Activated gamma-delta T cell treated with Interleukin-2 at 50 U/mL for 16 hours (primary cell): Measurements from ENCODE around the gene AGBL4.

Source experiments
- DNase-seq: peaks from one replicate; pipeline ENCODE4 v3.0.0-alpha.2; 2020

AGBL4 gene

DNA sequence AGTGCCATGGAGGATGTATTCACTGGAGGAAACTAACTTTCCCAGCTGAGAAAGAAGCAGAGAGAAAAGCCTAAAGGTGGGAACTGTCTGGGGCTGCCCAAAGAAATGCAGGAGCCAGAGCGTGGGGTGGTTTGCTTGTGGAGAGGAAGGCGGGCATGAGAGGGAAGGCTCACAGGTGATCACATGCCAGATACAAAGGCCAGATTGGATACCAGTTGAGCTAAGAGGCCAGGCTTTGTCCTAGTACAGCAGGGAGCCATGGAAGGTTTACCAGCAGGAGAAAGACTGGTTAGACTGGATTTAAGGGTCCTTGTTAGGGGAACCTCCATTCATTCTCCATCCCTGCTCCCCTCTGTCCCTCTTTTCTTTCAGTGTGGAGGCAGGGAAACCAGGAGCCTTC lies 1313.4 kb downstream of the AGBL4 start:
- DNase-seq = no peak

DNA sequence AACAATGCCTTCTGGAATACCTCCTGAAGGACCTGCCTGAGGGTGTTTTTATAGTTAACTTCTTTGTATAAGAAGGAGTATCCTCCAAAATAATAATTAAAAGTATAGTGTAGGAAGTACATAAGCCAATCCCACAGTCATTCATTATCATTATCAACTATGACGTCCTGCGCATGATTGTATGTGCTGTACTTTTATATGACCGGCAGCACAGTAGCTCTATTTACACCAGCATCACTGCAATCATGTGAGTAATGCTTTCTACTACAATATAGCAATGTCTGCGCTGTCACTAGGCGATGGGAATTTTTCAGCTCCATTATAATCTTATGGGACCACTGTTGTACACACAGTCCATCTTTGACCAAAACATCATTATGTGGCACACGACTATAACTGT lies 1319.0 kb downstream of the AGBL4 start:
- no peak for DNase-seq

DNA sequence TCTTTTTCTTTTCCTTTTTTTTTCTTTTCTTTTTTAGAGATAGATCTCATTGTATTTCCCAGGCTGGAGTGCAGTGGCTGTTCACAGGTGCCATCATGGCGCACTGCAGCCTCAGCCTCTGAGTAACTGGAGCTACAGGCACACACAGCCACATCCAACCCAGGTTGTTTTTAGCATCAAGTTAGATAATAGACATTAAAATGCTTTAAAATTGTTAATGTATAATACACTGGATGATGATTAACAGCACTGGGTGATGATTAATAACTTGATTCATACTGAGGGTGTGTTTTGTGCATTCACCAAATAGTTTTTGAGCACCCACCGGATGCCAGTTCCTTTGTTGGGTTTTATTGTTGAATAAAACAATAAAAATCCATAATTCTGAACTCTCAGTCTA lies 1322.3 kb downstream of the AGBL4 start:
- no peak for DNase-seq

DNA sequence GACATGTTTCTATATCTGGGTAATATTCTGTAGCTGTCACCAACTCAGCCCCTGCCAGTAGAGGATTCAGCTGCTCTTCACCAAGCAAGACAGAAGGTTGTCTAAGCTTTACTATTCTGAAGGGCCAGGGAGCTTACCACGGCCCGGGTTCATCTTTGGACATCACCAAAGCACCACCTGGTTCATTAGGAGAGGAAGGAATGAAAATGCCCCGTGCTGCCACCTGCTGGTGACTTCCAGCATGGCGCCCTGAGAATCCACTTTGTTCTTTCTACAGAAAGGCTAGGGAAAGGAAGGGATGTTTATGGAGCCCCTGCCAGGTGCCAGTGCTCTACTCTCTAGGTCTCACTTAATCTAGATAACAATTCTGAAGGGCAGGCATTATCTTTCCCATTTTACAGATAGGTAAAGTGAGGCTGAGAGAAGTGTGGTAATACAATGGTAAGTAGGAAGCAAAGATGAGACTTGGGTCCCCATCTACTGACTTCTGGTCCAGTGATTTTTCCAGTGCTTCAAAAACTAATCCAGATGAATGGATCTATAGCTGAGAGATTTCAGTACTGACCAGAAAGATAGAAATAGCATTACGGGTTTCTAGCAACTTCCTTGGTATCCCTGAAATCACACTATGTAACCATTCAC lies 1326.6 kb downstream of the AGBL4 start:
- DNase-seq = peak; percentile 38

DNA sequence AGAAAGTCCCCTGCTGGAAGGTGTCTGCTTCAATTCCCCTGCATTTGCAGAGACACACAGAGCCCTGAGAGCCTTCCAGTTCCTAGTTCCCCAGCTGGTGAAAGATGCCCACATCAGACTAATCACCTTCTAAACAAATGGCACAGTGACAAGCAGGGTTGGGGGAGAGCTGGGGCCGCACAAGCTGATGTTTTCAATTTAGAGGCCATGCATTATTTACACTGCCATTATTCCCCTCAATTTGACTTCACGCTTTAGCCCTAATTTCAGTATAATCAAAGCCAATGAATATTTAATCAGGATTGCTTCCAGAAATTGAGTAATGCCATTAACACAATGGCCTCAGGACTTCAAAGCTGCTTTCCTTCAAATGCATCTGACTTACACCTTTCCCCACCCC lies 1328.6 kb downstream of the AGBL4 start:
- DNase-seq = no peak

DNA sequence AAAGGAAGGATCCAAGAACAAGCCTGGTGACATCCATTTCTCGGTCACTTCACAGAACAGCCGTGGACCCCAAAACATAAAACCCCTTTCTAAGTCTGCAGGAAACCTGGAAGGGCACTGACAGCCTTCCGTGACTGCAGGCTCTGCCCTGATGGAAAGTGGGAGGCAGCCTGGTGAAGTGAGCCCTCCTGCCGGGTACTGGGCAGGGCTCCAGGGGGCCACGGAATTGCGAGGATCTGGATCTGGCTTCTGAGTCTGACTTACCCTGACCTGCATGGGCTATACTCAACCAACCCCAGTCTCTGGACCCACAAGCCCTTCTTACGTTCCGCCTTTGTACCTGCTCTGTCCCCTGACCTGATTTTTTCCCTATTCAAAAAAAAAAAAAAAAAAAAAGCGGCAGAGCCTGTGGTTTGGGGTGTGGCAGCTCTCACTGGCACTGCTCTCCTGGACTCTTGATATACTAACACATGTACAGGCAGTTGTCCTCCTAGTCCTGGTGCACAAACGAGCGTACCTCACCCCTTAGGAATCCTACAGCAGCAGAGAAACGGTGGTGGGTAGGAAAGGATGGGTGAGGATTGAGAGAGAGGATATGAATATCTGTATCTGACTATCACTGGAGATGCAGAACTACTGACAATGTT lies 1330.0 kb downstream of the AGBL4 start:
- DNase-seq = no peak

DNA sequence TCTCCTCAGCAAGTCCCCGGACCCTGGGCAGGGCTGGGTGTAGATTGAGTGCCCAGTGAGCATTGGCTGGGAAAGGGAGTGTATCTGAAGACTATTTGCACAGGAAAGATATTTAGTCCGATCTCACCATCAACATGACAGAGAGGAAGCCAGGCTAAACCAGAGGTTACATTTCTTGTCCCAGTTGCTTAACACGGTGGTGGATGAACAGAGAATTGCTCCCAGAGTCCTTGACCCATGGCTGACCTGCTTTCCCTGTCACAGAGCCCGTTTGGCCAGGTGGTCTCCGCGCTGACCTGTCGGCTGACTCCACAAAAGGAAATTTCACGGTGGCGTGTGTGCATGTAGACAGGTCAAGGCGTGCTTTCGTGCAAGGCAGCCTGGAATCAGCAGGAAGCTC lies 1330.6 kb downstream of the AGBL4 start:
- no peak for DNase-seq

DNA sequence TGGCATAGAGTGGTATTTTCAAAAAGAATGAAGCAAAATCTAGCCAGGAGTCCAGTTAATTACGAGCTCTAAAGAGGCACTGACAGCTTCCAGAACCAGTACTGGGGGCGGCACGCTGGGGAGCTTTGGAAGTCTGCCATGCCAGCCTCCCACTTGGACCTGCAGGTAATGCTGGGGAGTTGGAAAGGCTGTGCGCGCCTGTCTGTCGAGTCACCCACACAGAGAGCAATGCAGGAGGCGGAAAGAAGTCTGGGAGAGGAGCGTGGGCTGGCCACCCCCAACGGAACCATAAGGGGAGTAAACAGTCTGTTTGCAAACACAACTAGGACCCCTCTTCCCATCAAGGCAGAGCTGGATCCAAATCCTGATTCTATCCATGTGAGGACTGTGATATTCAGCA lies 1331.5 kb downstream of the AGBL4 start:
- no peak for DNase-seq

- DNase-seq = no peak
Observed at GRCh38 chr1:48691429-48692001, 1332.2 kb downstream of the AGBL4 start.

- no peak for DNase-seq
Observed at GRCh38 chr1:48688102-48688760, 1335.5 kb downstream of the AGBL4 start.

- no peak for DNase-seq
Observed at GRCh38 chr1:48687282-48688045, 1336.3 kb downstream of the AGBL4 start.

DNA sequence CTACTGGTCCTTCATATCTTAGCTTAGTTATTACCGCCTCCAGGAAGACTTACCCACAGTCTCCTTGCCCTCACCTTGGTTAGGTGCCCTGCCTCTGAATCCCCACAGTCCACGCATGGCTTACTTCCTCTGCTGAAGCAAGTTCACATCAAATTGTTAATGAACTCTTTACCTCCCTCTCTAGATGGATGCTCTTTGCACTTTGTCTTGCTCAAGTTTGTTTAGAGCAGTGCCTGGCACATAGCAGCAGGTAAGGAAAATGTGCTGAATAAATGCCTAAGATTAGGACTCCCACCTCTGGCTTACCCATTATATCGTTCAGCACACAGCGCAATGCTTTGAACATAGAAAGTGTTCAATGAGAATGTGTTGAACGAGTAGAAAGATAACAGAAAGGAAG lies 1337.6 kb downstream of the AGBL4 start:
- DNase-seq = no peak

- DNase-seq = no peak
Observed at GRCh38 chr1:48684381-48684780, 1339.4 kb downstream of the AGBL4 start.

GRCh38 chr1:48683839-48684238 lies 1339.9 kb downstream of the AGBL4 start:
- DNase-seq = no peak

GRCh38 chr1:48681476-48682305 lies 1342.1 kb downstream of the AGBL4 start:
- DNase-seq = no peak

GRCh38 chr1:48680411-48681035 lies 1343.2 kb downstream of the AGBL4 start:
- no peak for DNase-seq

DNA sequence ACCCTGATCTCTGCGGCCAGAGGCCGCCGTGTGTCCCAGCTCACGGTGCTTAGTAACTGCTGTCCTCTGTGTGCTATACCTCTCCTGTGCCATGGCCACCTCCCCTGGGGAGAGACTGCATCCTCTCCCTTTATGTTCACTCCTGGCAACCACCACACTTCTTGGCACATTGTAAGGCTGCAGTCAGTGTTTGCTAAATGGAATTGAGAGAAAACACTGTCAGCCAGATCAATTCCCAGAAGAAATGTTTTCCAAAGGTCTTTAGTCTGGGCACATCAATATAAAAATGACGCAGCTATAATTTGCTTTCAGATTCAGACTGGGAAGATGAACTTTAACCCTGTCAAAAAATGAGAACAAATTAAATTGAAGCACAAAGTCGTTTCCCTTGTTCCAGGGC lies 1343.9 kb downstream of the AGBL4 start:
- no peak for DNase-seq

- DNase-seq = no peak
Observed at GRCh38 chr1:48678710-48679505, 1344.8 kb downstream of the AGBL4 start.

DNA sequence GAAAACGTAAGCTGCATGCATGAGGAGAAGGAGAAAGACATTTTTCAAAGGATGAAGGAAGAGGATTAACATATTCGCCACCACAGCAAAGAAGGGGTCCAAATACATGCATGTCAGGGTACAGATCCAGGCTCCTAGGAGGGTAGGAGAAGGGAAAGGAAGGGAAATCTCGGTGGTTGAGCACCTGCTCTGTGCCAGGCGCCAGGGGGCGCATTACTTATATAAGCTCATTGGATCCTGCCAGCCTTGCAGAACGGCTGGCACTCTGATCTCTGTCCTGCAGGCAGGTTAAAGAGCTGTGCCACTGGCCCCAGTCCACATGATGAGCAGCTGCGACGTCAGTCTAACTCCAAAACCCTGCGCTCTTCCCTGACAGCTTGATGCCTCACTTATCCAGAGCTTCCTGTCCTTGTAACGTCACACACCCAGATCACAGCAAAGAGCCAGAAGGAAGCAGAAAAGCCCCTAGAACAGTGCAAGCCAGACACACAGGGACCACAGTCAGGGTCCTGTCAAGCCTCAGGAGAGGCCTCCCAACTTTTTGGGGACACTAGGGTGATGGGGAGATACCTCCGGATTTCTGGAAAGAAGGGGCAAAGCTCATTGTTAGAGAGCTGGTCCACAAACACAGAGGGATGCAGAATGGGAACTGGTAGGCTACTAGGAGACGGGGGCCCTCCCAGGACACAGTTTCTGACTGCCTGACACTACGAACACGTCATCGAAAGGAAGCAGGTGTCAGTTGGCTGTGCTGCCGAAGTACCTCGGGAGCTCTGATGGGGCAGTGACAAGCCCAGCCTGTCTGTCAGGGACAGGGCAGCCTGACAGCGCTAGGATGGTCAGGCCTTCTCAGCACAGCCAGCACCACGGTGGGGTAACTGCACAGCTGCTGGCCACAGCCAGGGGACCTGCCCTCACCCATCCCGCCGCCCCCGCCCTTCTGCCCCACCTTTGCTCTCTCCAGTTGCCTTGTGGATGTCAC lies 1346.2 kb downstream of the AGBL4 start:
- DNase-seq = no peak

DNA sequence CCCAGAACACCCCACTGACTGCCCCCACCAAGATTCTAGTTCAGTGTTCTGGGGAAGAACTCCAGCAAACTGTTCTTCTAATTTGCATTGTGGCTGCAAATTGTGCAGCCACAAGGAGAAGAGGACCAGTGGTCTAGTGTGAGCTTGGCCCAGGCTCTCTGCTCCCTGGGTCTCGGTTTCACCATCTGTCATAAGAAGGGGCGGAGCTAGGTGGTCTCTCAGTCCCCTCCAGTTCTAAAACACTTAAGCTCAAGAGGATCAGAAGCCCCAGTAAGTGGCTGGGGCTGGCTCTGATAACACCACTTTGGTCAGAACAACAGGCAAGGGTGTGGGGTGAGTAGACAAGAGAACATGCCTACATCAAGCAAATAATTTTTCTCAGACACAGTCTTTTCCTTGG lies 1346.9 kb downstream of the AGBL4 start:
- DNase-seq = no peak
